ENCODE data around the gene RGL4. TPM values are rescaled to one million over a fixed set of nuclear protein-coding genes. Genes with fewer than 3 reads are reported as not detected.
A peak's percentile ranks its signal among the peaks of the same experiment; 100 is the strongest.
"Not testable (repeated sequence)": the region's sequence is repeated elsewhere in the genome, so short reads cannot be mapped to it uniquely, and the experiment has no call there.

The RGL4 gene, protein sequence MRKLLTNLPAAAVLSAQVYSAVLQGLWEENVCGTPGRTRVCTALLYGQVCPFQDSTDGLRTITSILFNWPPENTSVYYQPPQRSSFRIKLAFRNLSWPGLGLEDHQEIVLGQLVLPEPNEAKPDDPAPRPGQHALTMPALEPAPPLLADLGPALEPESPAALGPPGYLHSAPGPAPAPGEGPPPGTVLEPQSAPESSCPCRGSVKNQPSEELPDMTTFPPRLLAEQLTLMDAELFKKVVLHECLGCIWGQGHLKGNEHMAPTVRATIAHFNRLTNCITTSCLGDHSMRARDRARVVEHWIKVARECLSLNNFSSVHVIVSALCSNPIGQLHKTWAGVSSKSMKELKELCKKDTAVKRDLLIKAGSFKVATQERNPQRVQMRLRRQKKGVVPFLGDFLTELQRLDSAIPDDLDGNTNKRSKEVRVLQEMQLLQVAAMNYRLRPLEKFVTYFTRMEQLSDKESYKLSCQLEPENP
- polyA plus RNA-seq (ENCODE audit: insufficient read length in 4 of 4): 1 to 10 TPM; 1.8 to 3.1 (median 2.1) TPM

DNA sequence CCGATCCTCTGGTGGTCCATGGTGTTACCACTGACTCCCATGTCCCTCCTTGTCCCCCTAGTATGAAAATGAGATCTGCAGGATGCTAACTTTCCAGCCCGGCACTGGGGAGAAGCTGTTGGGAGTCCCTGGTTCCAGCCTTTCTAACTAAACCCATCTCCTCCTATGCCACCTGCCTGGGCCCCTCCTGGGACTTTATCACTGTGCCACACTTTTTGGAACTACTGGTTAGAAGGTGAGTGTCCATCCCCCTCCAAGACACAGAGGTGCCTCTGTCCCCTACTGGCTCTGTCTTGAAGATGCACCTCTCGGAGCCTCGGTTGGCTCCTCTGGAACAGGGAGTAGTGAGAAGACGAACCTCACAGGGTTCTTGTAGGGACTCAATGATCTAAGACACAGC is at the start of gene RGL4:
Gene RGL4, plus strand, starts transcription at position 301 of the 400 bp plus-strand sequence. CDS start 1,018 bp downstream, outside the sequence.
- DNase-seq (ENCODE audit: low read depth in 4 of 4, low spot score in 3 of 4): no peak

DNA sequence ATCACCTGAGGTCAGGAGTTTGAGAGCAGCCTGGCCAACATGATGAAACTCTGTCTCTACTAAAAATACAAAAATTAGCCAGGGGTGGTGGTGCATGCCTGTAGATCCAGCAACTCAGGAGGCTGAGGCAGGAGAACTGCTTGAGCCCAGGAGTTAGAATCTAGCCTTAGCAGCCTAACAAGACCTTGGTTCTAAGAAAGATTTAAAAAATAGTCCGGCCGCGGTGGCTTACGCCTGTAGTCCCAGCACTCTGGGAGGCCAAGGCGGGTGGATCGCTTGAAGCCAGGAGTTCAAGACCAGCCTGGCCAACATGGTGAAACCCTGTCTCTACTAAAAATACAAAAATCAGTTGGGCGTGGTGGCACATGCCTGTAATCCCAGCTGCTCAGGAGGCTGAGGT is 44.3 kb upstream of the RGL4 start:
- not testable (repeated sequence) for DNase-seq (ENCODE audit: low read depth in 4 of 4, low spot score in 3 of 4)

DNA sequence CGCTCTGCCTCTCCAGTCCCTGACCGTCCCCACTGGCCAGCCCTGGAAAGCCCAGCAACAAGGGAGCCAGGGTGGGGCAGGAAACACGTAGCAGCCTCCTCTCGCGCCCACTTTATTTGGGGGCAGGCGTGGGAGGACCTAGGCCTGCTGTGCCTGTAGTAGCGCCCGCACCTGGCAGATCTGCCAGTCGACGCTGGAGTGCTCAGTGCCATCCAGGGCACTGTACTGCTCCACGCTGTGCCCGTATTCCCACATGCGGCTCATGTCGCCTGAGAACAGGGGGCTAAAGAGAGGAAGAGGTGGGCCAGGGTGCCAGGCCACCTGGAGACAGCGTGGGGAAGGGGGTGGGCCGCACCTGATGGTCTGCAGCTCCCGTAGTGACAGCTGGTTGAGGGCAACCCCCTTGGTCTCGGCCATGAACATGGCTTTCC is 41.7 kb upstream of the RGL4 start:
- DNase-seq (ENCODE audit: low read depth in 4 of 4, low spot score in 3 of 4): no peak

DNA sequence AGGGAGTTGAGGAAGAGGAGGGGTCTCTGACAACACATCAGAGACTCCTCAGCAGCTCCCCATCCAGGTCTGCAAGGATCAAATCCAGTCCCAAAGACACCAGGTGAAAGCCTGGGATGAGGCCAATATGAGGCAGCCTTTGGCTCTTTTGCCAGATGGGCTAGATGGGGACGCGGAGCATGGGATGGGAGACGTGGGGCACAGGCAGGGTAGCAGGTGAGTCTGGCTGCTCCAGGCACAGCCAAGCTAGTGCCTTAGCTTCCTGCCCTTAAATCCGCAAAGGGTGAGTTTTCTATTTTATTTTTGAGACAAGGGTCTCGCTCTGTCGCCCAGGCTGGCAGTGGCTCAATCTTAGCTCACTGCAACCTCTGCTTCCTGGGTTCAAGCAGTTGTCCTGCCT is 39.1 kb upstream of the RGL4 start:
- DNase-seq (ENCODE audit: low read depth in 4 of 4, low spot score in 3 of 4): no peak

DNA sequence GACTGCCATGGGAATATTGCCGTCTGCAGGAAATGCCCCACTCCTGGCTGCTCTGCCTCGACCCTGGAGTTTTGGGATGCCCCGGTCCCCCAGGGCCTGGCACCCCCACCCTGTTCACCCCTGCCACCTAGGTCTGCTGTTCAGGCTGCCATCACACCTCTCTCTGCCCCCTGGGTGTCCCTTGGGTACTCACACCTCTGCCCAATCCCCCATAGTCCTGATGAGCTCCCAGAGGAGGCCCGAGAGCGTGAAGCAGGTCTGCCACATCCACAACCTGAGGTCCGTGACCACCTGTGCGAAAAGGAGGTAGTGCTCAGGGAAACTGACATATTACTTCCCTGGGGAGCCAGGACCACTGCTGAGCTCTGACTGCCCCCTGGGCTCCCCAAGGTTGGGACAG is 38.5 kb upstream of the RGL4 start:
- DNase-seq (ENCODE audit: low read depth in 4 of 4, low spot score in 3 of 4): no peak

DNA sequence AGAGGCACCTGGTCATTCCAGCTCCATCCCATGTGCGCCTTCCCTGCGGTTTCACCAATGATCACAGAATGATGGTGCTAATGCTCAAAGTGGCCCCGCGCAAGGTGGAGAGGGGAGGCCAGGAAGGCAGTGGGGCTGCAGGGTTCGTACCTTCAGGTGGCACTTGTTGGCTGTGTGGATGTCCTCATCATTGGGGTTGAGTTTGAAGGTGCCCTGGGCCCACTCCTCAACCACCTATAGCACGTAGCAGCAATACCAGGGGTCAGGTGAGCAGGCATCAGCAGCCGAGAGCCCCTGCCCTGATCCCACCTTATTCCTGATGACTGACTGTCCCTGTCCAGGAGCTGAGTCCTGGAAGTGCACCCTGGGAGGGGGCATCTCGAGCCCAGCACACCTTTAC is 38.1 kb upstream of the RGL4 start:
- DNase-seq (ENCODE audit: low read depth in 4 of 4, low spot score in 3 of 4): no peak

DNA sequence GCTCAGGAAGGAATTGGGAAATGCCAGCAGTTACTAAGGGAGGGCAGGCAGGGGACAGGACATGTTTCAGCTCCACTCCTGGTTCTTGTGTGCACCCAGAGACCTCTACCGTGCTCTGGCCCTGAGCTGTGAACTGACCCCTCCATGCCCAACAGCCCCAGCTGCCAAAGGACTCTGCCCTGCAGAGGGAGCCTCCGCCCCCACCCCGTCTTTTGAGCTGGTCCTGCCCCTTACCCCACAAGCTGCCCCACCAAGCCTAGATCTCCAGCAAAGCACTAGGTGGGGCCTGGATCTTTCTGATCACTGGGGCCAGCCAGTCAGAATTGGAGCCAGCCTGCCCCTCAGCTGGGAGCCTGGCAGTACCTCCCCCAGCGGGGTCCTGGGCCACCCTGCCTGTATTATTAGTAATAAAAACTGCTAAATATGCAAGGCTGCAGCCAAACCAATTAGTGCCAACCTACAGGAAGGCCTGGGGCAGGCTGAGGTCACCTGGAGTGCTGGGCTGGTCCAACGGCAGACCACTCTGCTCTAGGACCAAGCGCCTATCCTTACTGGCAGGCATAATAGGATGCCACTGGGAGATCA is 34.8 kb upstream of the RGL4 start:
- DNase-seq (ENCODE audit: low read depth in 4 of 4, low spot score in 3 of 4): no peak

DNA sequence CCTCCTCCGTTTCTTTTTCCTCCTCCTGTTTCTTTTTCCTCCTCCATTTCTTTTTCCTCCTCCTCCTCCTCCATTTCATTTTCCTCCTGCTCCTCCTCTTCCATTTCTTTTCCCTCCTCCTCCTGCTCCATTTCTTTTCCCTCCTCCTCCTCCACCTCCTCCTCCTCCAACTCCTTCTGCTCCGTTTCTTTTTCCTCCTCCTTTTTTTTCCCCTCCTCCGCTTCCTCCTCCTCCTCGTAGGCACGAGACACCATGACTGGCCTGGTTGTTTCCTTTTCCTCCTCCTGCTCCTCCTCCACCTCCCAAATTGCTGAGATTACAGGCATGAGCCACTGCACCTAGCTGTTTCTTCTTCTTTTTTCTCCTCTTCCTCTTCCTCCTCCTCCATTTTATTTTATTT is 33.1 kb upstream of the RGL4 start:
- no peak for DNase-seq (ENCODE audit: low read depth in 4 of 4, low spot score in 3 of 4)

DNA sequence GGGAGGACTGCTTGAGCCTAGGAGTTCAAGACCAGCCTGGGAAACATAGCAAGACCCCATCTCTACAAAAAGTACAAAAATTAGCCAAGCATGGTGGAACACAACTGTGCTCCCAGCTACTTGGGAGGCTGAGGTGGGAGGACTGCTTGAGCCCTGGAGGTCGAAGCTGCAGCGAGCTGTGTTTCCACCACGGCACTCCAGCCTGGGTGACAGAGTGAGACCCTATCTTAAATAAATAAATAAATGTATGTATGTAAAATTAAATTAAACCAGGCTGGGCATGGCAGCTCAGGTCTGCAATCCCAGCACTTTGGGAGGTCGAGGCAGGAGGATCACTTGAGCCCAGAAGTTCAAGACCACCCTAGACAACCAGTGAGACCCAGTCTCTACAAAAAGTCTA is 30.4 kb upstream of the RGL4 start:
- not testable (repeated sequence) for DNase-seq (ENCODE audit: low read depth in 4 of 4, low spot score in 3 of 4)

DNA sequence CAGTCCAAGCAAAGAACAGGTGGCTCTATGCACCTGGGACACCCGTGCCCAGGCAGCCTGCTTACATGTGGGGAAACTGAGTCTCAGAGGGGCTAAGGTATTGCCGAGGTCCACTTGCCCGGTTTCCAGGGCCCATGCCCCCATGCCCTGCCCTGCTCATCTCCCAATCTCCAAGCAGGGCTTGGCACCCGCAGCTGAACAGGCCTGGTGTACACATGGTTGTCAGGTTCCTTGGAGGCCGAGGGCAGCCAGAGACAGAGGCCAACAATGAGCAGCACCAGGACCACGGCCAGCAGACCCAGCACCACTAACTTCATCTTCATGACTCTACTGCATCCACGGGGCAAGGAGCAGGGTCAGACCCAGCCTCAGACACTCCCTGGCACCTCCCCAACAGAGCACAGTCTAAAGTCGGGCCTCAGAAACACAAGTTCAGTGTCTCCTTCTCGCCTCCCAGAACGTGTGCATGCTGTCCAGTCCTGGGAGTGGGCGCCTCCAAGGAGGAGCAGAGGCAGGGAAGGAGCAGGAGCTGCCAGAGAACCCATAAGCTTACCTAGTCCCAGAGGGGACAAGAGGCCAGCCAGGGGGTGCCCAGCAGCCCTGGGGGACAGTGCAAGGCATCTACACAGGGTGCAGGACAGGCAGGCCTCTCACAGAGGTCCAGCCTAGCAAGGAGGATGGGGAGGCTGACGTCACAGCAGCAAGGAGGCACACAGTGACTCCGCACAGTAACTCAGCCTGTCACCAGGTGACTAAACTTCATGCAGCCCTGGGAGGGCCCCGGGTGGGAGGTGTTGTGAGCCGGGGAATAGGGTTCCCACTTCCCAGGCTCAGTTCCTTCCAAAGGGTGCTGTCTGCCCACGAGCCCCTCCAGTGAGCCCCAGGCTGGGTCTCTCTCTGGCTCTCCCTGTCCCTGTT is 20.2 kb upstream of the RGL4 start:
- DNase-seq (ENCODE audit: low read depth in 4 of 4, low spot score in 3 of 4): no peak

DNA sequence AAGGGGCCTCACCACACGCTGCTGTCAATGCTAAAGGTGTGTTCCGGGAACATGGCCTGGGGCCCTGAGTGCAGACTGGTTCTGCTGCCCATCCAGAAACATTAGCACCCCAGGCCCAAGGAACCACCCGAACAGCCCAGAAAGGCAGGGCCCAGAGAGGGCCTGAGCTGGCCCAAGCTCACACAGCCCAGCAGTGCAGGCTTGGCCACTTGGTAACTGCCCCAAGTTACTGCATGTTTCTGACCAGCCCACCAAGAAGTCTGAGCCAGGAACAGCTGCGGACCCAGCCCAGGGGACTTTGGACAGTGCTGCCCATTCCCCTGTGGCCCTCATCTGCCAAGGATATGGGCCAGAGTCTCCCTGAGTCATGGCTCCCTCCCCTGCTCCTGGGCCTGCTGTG is 19.4 kb upstream of the RGL4 start:
- DNase-seq (ENCODE audit: low read depth in 4 of 4, low spot score in 3 of 4): not testable (repeated sequence)

DNA sequence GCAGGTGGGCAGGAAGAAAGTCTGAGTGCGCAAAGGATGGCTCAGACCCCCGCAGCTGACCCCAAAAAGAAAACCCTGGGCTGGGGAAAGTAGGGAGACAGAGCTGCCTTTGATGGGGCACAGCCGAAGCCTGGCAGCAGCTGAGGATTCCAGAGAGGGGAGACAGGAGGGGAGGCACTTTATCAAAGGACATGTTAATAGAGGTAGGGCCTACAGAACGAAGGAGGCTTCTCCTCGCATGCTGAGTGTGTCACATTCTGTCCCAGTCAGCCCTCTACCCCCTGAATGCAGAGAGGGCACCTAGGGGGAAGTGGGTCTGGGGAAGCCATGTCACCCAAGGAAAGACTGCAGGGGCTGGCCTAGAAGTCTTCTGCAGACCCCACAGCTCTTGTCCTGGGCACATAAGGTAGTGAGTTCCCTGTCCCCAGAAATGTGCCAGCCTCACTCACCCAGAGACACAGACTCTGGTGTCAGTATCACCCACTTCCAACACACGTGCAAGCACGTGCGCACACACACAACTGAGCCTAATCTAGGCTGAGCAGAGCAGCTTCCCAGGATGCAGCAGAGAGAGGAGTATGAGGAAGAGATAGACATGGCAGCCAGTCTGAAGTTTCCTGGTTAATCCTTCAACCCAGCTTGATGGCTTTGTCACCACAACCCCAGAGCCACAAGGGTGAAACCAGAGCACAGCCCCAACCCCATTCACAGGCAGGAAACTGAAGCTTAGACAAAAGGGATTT is 18.3 kb upstream of the RGL4 start:
- not testable (repeated sequence) for DNase-seq (ENCODE audit: low read depth in 4 of 4, low spot score in 3 of 4)

DNA sequence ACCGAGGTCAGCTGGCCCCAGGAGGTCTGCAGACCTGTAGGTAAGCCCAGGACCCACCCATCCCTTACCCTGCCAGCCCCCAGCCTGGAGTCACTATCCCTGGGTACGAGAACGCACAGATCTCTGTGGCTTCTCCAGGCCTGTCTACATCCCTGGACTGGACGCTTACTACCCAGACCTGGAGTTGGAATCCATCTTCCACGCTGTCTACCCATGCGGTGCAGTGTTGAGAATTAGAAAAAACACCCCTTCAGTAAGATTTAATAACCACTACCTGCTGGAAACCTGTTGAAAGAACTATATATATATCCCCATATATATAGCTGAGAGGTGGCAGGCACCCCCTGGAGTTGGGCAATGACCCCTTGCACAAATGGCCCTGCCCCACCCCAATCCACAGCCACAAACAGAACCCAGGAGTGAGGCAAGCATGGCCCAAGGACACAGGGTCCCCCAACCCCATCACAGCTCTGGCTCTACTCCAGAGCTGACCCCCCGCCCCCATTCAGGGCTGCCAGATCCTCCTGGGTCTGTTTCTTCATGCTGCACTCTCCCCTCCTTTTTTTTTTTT is 17.7 kb upstream of the RGL4 start:
- no peak for DNase-seq (ENCODE audit: low read depth in 4 of 4, low spot score in 3 of 4)

DNA sequence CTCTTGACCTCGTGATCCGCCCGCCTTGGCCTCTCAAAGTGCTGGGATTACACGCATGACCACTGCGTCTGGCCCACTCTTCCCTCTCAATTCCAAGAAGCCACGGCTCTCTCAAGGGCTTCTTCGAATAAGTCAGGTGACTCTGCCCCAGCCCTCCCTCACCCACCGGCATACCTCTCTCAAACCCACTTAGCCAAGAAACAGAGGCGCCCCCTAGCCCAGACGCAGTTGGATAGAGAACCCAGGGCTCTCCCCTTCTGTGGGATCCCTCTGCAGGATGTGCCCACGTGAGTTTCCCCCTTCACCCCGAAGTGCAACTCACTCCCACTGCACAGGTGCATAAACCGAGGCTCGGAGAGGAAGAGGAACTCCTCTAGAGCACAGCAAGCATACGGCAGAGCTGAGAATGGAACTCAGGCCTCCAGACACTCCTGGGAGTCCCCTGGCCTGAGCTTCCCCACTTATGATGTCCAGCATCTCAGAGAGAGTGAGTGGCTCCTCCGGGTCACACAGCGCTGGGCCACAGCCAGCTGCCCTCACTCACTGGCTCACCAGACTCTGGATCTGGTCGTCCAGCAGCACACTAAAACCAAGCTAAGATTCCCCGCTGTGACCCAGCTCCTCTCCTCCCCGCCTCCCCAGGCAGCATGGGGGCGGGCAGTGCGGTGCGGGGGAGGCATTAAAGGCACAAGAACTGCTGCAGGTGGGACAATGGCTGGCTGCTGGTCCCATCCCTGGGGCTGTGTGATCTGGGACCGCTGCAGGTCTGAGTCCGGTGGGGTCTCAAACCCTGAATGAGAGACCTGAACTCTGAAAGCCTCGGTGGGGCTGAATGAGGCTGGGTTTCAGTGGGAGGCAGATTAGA is 16.8 kb upstream of the RGL4 start:
- DNase-seq (ENCODE audit: low read depth in 4 of 4, low spot score in 3 of 4): no peak

DNA sequence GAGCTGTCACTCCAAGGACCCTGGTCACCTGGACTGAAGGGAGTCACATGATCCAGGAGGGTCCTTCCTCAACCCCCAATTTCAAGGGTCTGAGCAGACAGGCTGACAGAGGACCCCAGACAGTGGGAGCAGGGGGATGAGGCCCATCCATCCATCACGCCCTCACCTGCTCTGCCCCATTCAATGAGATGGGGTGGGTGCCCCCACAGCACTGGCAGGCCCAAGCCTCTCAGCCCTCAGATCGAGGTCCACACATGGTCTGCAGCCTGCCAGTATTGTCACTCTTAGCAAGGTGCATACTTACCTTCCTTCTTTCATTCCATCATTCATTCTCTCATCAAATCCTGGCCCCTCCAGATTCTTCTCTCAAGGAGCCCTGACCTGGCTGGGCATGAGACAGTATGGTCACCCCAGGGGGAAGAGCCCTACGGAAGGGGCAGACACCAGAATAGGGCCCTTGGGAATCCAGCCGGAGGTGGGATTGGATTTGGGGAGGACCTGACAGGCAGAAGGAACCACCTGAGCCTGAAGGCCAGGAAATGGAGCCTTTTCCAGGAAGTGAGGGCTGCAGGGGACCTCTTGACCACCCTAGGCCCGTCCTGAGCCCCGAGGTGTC is 15.8 kb upstream of the RGL4 start:
- not testable (repeated sequence) for DNase-seq (ENCODE audit: low read depth in 4 of 4, low spot score in 3 of 4)

DNA sequence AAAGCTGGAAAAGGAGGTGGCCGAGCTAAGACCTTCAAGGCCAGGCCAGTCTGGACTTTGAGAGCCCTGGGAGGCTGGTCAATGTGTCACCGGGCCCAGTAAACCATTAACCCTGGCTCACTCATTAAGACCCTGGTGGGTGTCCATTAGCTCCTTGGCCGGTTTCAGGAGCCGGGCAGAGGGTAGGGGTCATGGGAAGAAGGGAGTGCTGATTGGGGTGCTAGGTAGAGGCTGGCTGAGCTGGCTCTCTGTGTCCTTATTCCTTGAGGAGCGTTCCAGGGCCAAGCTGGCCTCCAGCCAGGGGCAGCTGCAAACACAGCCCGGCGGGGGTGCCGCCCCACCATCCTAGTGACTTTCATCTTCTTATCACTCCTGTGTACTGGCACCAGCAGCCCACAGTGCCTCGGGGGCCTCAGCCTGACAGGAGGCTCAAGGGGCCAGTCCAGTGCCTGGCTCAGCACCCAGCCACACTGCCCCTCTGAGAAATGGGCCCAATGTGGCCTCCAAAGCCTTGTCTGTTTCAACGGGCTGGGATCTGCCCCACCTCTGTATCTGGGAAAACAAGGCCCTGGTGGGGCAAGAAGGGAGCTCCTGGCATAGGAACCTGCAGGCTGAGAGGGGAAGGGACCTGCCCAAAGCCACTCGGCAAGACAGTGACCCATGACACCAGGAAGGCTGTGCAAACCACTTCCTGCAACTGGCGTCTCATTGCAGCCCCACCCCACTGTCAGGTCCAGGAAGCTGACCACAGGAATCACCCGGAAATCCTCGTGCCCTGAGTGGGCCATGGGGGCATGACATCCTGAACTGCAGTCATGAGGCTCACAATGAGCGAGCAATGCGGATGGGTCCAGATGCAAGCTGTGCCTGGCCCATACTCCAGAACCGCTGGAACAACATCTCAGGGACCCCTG is 15.1 kb upstream of the RGL4 start:
- peak in 3 of 4 donors; percentile 3 to 36 (median 16) for DNase-seq (ENCODE audit: low read depth in 4 of 4, low spot score in 3 of 4)

Data from right renal pelvis (tissue), 4 donors.